Peyer's patch (tissue), 4 donors: ENCODE measurements around the gene GRAMD4.

ENCODE experiments used
- POLR2A ChIP-seq, 2 donors: fragments of 450-650 bp; IDR thresholded peaks; one replicate each; pipeline ENCODE4 v1.5.1; 2017; ENCODE audit warnings: antibody characterized with exemption in 2 of 2, mild to moderate bottlenecking in 2 of 2, moderate library complexity in 2 of 2
- TF ChIP-seq, protein P1 (sequence below), 6 experiments: fragments of 450-650 bp in 4 of 6; fragments of 200-600 bp in 2 of 6; sonication (generic) in 1 of 6; IDR thresholded peaks; one replicate each; pipeline ENCODE4 v1.5.1; 2017 to 2019; ENCODE audit warnings: antibody characterized with exemption in 6 of 6, mild to moderate bottlenecking in 3 of 6, moderate library complexity in 1 of 6

DNA sequence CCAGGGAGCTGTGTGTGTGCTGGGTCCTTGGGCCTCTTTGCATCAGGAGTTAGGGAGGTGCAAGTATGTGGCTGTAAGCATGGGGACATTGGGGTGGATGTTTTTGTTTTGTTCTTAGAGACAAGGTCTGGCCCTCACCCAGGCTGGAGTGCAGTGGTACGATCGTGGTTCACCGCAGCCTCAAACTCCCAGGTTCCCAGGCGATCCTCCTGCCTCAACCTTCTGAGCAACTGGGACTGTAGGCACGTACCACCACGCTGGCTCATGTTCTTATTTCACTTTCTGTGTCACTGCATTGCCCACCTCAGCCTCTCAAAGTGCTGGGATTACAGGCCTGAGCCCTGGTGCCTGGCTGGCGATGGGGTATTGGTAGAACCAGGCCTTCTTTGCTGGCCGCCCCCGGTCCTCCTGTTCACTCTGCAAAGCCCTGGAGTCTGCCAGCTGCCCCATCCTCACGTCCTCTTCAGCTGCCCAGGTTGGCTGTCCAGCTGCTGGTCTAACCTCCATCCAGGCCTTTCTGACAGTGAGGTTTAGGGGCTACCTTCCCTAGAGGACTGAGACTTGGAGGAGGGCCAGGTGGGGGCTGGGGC is 851 bp upstream of the GRAMD4 start:
- TF ChIP-seq, protein P1, sequence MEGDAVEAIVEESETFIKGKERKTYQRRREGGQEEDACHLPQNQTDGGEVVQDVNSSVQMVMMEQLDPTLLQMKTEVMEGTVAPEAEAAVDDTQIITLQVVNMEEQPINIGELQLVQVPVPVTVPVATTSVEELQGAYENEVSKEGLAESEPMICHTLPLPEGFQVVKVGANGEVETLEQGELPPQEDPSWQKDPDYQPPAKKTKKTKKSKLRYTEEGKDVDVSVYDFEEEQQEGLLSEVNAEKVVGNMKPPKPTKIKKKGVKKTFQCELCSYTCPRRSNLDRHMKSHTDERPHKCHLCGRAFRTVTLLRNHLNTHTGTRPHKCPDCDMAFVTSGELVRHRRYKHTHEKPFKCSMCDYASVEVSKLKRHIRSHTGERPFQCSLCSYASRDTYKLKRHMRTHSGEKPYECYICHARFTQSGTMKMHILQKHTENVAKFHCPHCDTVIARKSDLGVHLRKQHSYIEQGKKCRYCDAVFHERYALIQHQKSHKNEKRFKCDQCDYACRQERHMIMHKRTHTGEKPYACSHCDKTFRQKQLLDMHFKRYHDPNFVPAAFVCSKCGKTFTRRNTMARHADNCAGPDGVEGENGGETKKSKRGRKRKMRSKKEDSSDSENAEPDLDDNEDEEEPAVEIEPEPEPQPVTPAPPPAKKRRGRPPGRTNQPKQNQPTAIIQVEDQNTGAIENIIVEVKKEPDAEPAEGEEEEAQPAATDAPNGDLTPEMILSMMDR (IDR thresholded peaks at IDR 0.05), result no peak
- TF ChIP-seq POLR2A (IDR thresholded peaks at IDR 0.05), result no peak
